Pulmonary artery endothelial cell (primary cell): ENCODE measurements around the gene ADCY7. TPM values are rescaled to one million over a fixed set of nuclear protein-coding genes. Genes with fewer than 3 reads are reported as not detected.
"Not testable (repeated sequence)": the region's sequence is repeated elsewhere in the genome, so short reads cannot be mapped to it uniquely, and the experiment has no call there.

Experiments
- DNase-seq: peaks from one replicate; pipeline ENCODE4 v3.0.0-alpha.2; 2011; ENCODE audit warnings: low read depth, low spot score
- total RNA-seq: library from RNA; depleted of rRNA; stranded (reverse); fragments of >200 nt; gene quantifications from 2 replicates; pipeline ENCODE4 v1.2.3, GENCODE V29; 2014

ADCY7 gene
- total RNA-seq: 15.2 and 24.4 TPM in 2 replicates

DNA sequence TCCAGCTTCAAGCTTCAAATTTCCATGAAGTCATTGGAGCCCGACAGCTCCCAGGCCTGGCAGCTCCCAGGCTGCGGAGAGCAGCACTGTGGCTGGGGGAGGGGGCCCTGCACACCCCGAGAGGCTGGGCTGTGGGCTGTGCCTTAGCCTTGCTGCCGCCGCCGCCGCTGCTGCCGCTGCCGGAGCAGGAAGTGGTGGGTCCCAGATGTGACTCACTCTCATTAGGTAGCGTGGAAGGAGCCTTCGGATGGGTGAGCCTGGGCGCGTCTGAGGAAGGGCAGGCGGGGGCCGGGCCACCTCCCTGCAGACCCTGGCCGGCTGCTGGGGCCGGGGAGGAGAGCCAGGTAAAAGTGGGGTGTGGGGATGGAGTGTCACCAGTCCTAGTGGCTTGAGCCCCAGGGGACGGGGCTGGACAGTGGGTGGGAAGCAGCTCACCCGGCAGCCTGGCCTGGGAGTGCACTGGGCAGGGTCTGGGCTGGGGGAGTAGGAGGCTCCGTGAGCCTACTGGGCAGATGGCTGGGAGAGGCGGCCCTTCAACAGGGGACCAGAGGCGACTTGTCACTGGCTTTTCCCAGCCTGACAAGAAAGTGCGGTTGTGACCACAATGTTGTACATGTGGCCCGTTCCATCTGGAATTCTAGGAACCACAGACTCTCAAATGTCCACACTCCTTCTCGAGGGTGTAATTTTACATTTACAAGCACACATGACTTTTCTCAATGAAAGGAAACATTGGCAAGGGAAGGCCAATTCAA is at the start of gene ADCY7:
Gene ADCY7, plus strand, starts transcription at position 215 of the 755 bp plus-strand sequence. CDS start 21,629 bp downstream, outside the sequence.
- DNase-seq: no peak

DNA sequence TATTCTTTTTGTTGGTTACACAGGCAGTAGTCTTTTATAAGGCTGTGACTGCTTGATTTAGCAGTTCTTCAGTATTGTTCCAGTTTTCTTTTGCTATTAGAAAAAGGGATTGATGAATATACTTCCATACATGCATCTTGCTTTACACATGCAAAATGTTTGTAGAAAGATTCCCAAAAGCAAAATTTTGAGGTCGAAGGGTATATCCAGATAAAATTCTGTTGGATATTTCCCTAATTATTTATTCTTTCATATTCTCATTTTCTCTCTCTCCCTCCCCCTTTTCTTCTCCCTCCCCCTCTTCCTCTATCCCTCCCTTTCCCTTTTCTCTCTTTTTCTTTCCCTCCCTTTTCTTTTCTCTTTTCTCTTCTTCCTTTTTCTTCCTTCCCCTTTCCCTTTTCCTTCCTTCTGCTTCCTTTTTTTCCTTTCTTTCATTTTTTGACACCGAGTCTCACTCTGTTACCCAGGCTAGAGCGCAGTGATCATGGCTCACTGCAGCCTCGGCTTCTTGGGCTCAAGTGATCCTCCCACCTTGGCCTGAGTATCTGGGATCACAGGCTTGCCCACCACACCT is 46.9 kb upstream of the ADCY7 start:
- no peak for DNase-seq

DNA sequence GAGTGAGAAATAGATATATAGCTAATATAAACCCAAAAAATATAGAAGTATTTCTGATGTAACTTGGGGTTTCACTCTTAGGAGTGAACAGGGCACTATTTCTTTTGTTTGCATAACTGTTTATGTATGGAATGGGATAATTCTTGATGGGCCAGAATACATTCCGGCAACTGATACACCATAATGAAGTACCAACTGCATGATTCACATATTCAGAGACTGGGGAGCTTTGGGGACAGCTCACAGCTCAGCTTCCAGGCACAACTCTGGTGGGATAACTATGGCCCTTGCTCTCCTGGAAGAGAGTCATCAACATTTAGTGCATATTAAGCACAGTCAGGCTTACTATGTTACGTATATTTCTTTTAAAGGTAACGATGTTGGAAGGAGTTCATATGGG is 42.1 kb upstream of the ADCY7 start:
- no peak for DNase-seq

DNA sequence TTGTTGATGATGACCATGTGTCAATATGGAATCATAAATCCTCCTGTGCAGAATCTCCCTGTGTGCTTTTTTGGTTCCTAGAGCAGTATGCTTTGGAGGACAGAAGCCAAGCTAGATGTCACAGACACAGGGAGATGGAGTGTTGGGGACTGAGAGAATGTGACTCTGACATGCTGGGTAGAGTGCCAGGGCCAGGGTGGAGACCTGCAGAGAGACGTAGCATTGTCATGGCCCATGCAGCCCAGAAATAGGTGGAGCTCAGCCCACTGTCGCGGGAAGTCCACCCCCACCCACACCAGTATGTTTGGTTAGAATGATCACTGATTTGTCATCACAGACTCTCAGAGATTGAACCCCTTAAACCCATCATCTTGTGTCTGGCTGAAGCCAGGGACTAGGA is 39.2 kb upstream of the ADCY7 start:
- DNase-seq: no peak

DNA sequence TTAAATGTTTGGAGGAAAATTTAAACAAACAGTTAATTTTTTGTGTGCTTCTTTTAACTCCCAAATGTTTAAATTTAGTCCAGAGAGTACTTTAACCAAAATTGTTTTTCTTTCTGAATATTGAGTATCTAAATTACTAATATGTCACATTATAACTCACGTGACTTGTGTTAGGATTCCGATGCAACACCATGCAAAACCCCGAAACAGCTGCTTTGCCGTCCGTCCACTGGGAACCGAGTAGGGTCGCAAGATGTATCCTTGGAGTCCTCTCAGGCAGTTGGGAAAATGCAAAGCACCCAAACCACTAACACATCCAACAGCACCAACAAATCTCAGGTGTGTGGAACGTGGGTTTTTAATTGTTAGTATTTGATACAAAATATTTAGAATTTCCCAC is 38.7 kb upstream of the ADCY7 start:
- no peak for DNase-seq

DNA sequence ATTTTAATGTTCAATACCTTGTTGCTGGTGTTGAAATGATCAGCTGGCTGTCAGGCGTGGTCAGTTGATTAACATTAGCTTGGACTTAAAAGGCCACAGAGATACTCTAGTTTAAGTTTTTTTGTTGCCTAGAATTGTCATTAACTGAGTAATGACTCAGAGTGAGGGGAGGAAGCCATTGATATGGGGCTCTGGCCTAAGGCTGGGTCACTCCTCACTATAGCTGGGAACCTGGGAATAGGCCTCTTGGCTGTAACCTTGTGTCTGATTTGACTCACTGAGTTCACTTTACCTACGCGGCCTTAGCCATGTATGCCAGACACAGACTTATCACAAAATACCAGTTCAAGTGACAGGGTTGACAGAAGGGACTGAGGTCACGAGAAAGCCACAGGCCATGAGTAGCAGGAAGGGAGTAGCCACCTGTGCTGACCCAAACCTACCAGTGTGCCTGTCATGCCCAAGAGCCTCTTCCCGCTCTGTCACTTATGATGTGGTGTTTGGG is 37.9 kb upstream of the ADCY7 start:
- DNase-seq: no peak

DNA sequence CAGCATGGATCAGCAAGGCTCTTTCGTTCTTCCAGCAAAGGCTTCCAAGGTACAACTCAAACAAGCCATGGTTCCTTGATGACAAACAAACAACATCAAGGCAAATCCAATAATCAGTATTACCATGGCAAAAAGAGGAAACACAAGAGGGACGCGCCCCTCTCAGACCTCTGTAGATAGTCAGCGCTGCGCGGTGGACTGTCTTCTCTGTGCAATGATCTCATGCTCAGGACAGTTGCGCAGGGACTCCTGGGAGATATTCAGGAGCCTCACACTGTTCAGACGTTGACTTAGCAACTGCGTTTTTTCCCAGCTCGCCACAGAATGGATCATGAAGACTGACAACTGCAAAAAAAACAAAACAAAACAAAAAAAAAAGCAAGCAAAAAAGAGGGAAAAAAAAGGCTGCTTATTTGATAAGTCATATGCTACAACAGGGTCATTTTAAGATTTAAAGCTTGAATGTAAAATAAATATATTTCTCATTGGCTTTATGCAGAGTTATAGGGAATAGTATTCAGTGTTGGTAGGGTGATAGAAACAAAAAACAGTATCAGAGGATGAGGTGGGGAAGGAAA is 37.1 kb upstream of the ADCY7 start:
- no peak for DNase-seq

DNA sequence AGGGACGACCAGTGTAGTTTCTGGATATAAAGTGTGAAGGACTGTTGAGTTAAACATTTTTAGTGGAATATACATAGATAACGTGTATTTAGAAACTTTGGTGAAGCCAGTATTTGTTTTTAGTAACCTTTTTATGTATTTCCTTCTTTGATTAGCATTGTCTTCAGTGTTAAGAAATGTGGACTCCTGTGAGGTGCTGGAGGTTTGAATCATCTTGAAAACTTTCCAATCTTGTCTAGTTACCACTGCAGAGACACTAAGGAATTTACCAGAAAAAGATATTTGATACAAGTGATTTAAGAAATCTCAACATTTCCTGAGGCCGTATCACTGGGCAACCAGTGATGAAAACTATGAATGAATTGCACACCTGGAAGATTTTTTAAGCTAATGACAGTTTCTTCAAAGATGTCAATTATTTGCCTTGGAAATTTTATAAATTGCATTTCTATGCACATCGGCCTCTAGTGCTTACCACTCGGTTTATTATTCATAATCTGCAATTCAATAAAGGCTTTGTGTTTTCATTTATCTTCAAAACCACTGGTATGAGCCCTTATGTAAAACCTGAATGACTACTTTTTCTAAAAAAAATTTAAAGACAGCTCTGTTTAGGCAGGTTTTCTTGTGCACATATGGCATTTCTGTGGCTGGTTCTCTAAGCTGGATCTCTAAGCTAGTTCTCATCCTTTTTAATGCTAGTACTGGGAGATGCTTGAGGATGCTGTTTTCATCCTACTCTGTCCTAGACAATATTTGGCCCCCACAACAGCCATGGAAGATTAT is 31.4 kb upstream of the ADCY7 start:
- no peak for DNase-seq

DNA sequence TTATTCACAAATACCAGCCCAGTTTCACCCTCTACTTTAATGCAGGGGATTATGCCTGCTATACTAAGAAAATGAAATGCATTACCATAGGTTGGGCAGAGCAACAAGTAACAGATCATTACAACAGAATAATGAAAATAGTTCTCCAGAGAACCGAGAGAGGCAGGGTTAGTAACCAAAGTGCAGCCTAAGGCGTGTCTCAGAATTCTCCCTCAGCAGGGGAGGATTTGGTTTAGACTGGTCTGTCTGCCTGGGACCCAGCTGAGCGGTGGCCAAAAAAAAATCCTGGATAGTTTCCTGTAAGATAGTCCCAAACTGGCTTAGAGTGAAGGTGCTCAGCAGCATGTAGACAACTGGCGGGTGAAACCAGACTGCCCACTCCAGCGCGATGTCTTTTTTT is 30.8 kb upstream of the ADCY7 start:
- no peak for DNase-seq

DNA sequence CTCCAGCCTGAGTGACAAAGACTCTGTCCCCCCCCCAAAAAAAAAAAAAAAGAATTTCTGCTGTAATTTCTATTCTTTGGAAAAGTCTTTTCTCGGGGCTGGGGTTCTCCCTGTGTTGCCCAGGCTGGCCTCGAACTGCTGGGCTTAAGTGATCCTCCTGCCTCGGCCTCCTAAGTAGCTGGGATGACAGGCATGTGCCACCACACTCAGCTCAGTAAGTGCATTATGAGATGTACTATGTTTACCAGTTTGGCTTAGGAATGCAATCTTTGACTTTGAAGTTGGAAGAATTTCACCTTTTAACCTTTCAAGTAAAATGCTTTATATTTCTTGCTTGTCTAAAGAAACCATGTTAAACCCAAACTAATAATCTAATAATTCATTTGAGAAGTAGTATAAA is 28.0 kb upstream of the ADCY7 start:
- no peak for DNase-seq

DNA sequence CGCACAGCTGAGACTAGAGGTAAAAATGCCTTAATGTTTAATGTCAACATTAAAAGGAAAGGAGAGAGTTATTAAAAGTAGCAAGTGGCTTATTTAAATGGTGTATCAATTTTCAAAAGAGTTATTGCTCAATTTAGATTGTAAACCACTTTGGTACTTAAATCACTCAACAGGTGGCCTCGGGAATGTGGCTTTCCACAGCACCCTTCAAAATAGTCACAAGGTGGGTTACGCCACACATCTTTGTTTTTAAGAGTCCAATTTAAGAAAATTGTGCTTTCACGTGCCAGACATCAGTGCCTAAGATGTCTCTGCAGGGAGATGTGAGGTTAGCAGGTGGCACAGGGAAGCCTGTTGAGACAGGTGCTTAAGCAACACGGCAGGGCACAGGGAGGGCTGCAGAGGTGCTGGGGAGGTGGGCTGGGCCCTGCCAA is 27.5 kb upstream of the ADCY7 start:
- DNase-seq: no peak

DNA sequence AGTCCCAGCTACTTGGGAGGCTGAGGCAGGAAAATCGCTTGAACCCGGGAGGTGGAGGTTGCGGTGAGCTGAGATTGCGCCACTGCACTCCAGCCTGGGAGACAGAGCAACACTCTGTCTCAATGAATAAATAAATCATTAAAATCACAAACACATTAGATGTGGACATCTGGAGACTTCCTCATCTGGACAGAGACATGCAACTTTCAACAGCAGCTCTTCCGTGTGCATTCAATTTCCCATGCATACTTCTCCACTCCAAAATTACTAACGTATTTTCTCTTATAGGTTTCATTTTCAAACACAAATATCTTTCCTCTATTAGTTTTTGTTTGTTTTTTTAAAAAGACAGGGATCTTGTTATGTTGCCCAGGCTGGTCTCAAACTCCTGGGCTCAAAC is 23.3 kb upstream of the ADCY7 start:
- not testable (repeated sequence) for DNase-seq

DNA sequence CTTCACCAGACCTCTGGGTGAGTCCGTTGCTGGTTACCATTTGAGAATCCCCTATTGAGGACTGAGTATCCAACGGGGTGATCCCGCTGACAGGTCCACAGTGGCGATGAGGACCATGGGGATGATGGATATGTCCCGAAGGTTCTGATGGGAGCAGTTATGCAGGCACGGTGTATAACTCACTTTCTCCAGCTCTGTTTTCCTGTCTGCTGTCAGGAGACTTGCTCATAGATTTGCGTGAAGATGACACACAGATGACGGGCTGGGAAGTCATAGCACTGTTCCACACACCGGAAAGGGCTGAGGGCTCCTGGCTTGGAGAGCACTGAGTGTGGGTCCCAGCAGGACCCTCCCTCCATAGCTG is 22.2 kb upstream of the ADCY7 start:
- DNase-seq: no peak

DNA sequence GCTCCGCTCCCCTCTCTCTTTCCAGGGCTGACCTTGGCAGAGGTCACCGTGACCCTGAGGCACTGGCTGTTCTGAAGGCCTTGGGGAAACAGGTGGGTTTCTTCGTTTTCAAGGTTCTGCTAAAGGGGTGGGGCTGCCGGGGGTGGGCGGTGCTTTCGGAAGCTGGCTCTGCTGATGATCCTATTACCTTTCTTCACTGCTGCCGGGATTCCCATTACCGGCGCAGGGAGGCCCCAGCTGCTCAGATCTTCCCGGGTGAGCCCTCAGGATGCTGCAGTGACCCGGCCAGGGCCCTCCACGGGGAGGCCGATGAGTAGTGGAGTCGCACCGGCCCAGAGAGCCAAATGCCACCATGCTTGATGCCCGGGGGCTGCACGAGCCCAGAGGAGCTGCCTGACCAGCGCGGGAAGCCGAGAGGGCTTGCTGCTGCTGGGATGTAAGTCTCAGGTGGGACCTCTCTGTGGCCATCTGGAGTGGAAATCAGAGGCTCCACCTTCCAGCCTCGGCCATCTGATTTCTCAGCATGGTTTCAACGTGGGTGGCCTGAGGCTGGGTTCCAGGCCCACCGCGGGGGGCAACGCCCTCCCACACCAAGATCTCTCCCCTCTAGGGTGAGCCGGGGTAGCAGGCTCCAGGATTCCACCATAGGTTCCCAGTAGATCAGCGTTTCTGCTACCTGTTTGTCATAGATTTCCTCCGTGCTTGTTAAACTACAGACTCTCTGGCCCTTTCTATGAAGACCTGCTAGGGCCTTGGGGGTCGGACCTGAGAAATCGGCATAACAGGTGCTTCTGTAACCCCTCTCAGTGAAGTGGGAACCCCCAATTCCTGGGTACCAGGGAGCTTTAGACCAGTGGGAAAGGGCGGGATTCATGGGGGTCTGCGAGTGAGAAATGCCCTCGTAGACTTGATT is 21.6 kb upstream of the ADCY7 start:
- DNase-seq: no peak

DNA sequence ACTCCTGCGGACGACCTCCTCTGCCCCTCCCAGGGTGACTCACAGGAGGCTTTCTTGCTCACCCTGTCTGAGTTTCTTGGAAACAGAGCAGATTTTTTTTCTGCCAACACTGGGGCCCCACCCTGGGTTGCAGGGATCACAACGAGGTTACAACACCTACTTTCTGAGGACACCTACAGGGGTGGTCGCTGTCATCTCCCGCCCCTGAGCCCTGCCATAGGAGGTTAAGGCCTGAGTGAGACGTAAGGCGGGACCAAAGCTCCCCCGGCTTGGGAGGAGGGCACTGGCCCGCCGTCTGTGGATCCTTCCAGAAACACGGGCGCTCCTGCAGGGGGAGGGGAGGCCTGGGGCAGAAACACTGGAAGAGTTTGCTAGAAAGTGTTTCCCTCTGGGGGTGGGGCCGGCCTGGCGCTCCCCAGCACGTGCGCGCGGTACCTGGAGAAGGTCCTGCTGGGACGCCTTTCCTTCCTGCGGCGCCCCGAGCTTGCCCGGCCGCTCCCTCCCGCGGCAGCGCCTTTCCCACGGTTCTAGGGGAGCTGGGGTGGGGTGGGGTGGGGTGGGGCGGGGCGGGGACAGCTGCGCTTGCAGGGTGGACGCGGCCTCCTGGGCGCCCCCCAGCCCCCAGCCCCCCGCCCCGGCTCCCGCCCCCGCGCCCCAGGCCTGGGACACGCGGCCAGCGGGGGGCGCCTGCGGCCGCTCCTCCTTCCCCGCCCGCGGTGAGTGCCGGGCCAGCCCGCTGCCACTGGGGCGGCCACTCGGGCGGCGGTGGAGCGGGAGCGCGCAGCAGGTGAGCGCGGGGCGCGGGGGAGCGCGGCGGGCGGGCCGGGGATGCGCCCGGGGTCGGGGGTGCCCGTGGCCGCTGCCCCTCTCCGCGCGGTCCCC is 20.7 kb upstream of the ADCY7 start:
- no peak for DNase-seq

DNA sequence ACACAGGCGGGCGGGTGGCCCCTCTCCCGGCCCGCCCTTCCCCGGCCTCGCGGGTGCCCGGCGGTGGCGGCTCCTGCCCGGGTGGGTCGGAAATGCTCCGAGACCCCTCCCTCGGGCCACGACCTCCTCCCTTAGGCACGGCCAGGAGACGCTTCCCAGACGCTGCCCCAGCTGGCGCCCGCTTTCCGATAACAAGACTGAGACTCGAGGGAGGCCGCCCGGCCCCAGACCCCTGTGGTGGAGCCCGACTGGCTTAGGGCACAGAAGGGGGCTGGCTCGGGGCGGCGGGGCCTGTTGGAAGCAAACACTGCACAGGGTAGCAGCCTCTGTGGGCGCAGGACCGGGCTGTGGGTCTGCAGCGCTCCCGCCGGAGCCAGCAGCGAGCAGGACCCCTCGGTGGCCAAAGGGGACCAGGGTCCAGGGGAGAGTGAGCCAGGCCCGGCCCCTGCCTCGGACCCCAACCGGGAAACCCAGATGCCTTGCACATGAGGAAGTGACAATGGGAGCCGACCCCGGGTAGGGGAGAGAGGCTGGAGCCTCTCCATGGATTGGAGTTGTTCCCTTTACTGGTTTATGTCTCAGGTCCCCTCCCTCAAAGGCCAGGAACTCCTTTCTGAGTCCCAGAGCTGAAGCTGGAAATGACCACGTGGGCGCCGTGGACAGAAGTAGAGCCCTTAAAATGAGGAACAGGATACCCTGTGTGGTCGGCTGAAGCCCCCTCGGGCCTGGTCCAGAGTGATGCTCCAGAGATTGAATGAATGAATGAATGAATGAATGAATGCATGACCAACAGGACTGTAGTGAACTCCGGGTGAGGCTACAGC is 19.8 kb upstream of the ADCY7 start:
- DNase-seq: no peak

DNA sequence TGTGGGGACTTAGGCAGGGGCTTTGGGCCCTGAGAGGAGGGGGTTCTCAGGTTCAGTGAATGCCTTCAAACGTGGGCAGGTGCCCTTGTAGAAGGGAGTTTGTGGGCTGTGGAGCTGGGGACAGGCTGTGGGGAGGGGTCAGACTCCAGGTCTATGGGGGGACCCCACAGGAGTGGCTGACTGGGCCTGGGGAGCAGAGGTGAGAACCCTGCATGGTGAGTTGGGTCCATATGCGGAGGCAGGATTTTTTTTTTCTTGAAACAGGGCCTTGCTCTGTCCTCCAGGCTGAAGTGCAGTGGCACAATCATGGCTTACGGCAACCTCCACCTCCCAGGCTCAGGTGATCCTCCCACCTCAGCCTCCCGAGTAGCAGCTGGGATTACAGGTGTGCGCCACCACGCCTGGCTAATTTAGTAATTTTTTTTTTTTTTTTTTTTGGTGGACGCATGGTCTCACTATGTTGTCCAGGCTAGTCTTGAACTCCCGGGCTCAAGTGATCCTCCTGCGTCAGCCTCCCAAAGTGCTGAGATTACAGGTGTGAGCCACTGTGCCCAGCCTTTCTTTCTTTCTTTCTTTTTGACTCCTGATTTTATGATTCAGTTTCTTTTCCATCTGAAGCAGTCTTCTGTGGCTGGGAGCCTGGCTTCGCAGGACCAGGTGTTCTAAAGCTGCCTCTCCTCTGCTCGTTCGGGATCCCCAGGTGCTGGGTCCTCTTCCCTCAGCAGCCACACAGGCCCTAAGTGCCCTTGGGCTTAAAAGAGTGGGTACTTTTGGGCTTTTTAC is 19.0 kb upstream of the ADCY7 start:
- DNase-seq: no peak

DNA sequence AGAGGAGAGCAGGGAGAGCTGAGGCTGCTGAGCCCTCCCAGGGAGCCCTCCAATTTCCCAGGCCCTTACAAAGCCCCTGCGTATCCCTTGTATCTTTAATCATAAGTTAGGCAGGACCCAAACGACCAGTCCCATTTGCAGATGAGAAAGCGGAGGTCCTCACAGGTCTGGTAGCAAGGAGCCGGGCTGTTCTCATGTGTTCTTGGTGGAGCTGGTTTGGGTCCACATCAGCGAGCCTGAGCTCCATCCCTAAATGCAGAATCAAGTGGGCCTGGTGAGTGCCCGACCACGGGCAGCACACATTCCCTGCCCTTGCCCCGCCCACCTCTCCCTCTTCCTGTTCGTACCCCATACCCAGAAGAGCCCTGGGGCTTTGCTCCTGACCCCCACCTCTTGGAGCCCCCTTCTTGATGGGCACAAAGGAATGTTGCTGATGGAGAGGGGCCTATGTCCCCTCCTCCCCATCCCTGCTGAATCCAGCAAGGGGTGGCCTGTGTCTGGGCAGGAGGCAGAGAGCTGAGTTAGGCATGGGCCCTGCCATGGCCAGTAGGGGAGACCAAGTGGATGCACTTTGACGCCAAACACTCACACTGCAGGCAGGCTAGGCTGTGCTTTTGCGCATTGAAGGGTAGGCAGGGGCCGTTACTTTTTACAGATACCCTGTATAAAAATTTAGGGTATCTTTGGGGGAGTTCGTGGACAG is 18.3 kb upstream of the ADCY7 start:
- no peak for DNase-seq
